Cardiac muscle cell (in vitro differentiated cells and primary cell): ENCODE data around the gene ATPAF1. TPM values are rescaled to one million over a fixed set of nuclear protein-coding genes. Genes with fewer than 3 reads are reported as not detected.
A peak's percentile ranks its signal among the peaks of the same experiment; 100 is the strongest.

ENCODE experiments used
- DNase-seq, 2 donors: peaks; one replicate each; pipeline versions ENCODE4 v3.0.0 to v3.0.0-alpha.2; 2010 to 2017; ENCODE audit warnings: low read depth in 1 of 2, low spot score in 1 of 2
- H3K27ac ChIP-seq: fragments of 200-600 bp; sonication (generic); 2 replicates; pipeline ENCODE4 v1.5.1; 2016
- H3K27me3 ChIP-seq: fragments of 200-600 bp; sonication (generic); 2 replicates; pipeline ENCODE4 v1.6.0; 2016; ENCODE audit warnings: control low read depth
- H3K36me3 ChIP-seq: fragments of 200-600 bp; sonication (generic); 2 replicates; pipeline ENCODE4 v1.5.1; 2016; ENCODE audit warnings: control low read depth
- H3K4me1 ChIP-seq: fragments of 200-600 bp; sonication (generic); 2 replicates; pipeline ENCODE4 v1.8.1; 2017; ENCODE audit warnings: low read depth, mild to moderate bottlenecking, mixed run types
- H3K4me3 ChIP-seq: fragments of 200-600 bp; sonication (generic); 2 replicates; pipeline ENCODE4 v1.5.1; 2016; ENCODE audit warnings: mild to moderate bottlenecking
- H3K9me3 ChIP-seq: fragments of 200-600 bp; sonication (generic); 2 replicates; pipeline ENCODE4 v1.5.1; 2017; ENCODE audit warnings: low read depth, mild to moderate bottlenecking, control low read depth
- CTCF ChIP-seq: IDR thresholded peaks from 2 replicates; pipeline ENCODE4 v1.5.1; 2012; ENCODE audit warnings: low read depth, mild to moderate bottlenecking, low read length
- polyA plus RNA-seq: library from polyadenylated mRNA; unstranded; fragments of >200 nt; fragmentation: Nextera tagmentation; extraction: Ambion mirVana; gene quantifications from 2 replicates; pipeline ENCODE4 v1.2.1, GENCODE V29; 2016
- total RNA-seq: library from RNA; depleted of rRNA; stranded (reverse); fragments of >200 nt; gene quantifications from 2 replicates; pipeline ENCODE4 v1.2.3, GENCODE V29; 2016

The ATPAF1 gene
- total and polyA plus RNA-seq, 2 experiments from 2014 or later = 83.6 to 120 TPM

- Histone ChIP-seq H3K4me3 (no peak overlapping the region), H3K4me1 (no peaks in the 10 kb centered on the region), H3K27ac (no peak overlapping the region), H3K27me3 (no peaks in the 10 kb centered on the region), H3K9me3 (no peaks in the 10 kb centered on the region), H3K36me3 (no peaks in the 10 kb centered on the region)
- no peak for DNase-seq
- TF ChIP-seq CTCF = no peak
Observed at GRCh38 chr1:46606255-46606965, 61.8 kb downstream of the ATPAF1 start.

- H3K4me3 ChIP-seq = no peak overlapping the region
- H3K27me3 ChIP-seq = no peaks in the 10 kb centered on the region
- no peaks in the 10 kb centered on the region for H3K4me1 ChIP-seq
- H3K9me3 ChIP-seq = no peaks in the 10 kb centered on the region
- no peaks in the 10 kb centered on the region for H3K36me3 ChIP-seq
- DNase-seq = no peak
- H3K27ac ChIP-seq = no peak overlapping the region
- no peak for TF ChIP-seq CTCF
Observed at GRCh38 chr1:46605232-46605631, 62.9 kb downstream of the ATPAF1 start.

GRCh38 chr1:46603858-46604549, 64.2 kb downstream of the ATPAF1 start, which contains the start of gene MKNK1:
Gene MKNK1 (minus strand): TSS chr1:46604268. CDS start chr1:46583327, 20,941 bp downstream.
- Histone ChIP-seq H3K27ac (no peak within 1 kb of the TSS), H3K9me3 (no peaks in the 10 kb centered on the region), H3K4me1 (no peaks in the 10 kb centered on the region), H3K36me3 (no peaks in the 10 kb centered on the region), H3K4me3 (peak within 1 kb of the TSS; percentile 49), H3K27me3 (no peaks in the 10 kb centered on the region)
- DNase-seq = peak; percentile 96 to 97
- TF ChIP-seq CTCF = peak; percentile 31

- H3K27me3 ChIP-seq = no peaks in the 10 kb centered on the region
- TF ChIP-seq CTCF = no peak
Observed at GRCh38 chr1:46603481-46603857, 64.7 kb downstream of the ATPAF1 start.

DNA sequence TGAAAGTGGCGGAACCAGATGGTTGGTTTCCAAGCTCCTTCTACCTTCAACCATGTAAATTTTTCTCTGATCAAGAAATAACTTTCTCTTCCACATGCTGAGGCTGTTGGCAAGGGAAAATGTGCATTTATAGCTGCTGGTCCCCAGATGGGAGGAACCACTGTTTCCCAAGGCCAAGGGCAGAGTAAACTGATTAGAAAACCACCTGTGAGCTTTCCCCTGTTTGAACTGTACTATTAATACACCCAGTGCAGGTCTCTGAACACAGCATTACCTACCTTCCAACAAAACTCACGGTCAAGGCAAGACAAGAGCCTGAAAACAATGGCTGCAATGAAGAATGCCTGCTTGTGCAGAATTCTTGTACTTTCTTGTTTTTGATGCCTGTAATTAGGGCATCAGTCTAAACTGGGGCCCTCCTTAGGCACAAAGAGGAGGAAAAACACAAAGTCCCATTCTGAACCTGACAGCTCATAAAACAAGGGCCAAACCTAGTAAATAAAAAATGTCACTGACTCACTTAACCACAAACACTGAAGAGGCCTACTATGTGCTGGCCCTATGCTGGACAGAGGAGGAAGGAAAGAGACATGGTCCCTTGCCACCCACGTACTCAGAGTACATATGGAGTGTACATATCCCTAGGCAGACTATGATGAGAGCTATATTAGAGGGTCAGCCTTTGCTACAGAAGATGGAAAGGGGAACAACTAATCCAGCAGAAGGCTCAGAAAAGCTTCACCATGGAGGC, 66.7 kb downstream of the ATPAF1 start:
- DNase-seq = no peak
- no peaks in the 10 kb centered on the region for H3K36me3 ChIP-seq
- no peak overlapping the region for H3K27ac ChIP-seq
- no peaks in the 10 kb centered on the region for H3K4me1 ChIP-seq
- no peaks in the 10 kb centered on the region for H3K27me3 ChIP-seq
- TF ChIP-seq CTCF = no peak
- no peak overlapping the region for H3K4me3 ChIP-seq
- H3K9me3 ChIP-seq = no peaks in the 10 kb centered on the region

More at GRCh38 chr1:46603481-46603857, 64.7 kb downstream of the ATPAF1 start:
- H3K9me3 ChIP-seq = no peaks in the 10 kb centered on the region
- no peak overlapping the region for H3K27ac ChIP-seq
- no peak for DNase-seq
- H3K36me3 ChIP-seq = no peaks in the 10 kb centered on the region
- H3K4me1 ChIP-seq = no peaks in the 10 kb centered on the region
- peak overlapping the region; percentile 49 for H3K4me3 ChIP-seq
